OCI-LY3 (cell line): ENCODE results near the gene LHPP.

ENCODE experiments used
- CTCF ChIP-seq: fragments of 200-600, 300-600 bp; sonication (generic); IDR thresholded peaks from 2 replicates; pipeline ENCODE4 v1.5.1; 2014; ENCODE audit warnings: antibody characterized with exemption, low read length, low read depth
- EZH2phosphoT487 ChIP-seq: fragments of 200-600 bp; shearing (Covaris generic); IDR thresholded peaks from 2 replicates; pipeline ENCODE4 v1.6.1; 2018; ENCODE audit warnings: antibody characterized with exemption, mixed run types, low read depth

- no peak for TF ChIP-seq CTCF
- no peak for TF ChIP-seq EZH2phosphoT487
Observed at GRCh38 chr10:124491105-124491504, 29.5 kb downstream of the LHPP start.
